IMR-90 (cell line): ENCODE results near the gene ESF1. TPM values are rescaled to one million over a fixed set of nuclear protein-coding genes. Genes with fewer than 3 reads are reported as not detected.

Source experiments
- ATAC-seq: fragments of 200-7000 bp; cut with Tn5 transposase; 2 replicates; pipeline ENCODE4 v1.9.1; 2020; ENCODE audit warnings: low read depth, mild to moderate bottlenecking, moderate library complexity
- BruUV-seq: library from RNA; stranded (reverse); fragments of 400-500 nt; replicated peaks from 2 replicates; lab custom pipeline; 2021; lab: Mats Ljungman, UMichigan
- CTCF ChIA-PET: fragments of 300-600 bp; formaldehyde crosslinking; extraction: SDS; loops from one replicate; lab custom pipeline; 2021; ENCODE audit warnings: antibody characterized with exemption; lab: Yijun Ruan, JAX
- POLR2A ChIA-PET: fragments of 300-600 bp; sonication (Branson Sonifier 250); formaldehyde crosslinking; loops from one replicate; lab custom pipeline; 2022; ENCODE audit warnings: antibody characterized with exemption; ENCODE audit not compliant: unreplicated experiment; lab: Charles Lee
- DNase-seq: peaks from one replicate; pipeline ENCODE4 v3.0.0; 2013
- H2AFZ ChIP-seq: replicated peaks from 2 replicates; pipeline ENCODE3; 2013; ENCODE audit warnings: low read length, mild to moderate bottlenecking; ENCODE audit not compliant: poor library complexity
- H2AK5ac ChIP-seq: 2 replicates; pipeline ENCODE4 v1.6.1; 2013; ENCODE audit warnings: low read depth, low read length, inconsistent platforms
- H2AK9ac ChIP-seq: replicated peaks from 2 replicates; pipeline ENCODE3; 2013; ENCODE audit warnings: mild to moderate bottlenecking, low read depth, low read length, moderate library complexity; ENCODE audit not compliant: poor library complexity
- H2BK120ac ChIP-seq: 2 replicates; pipeline ENCODE4 v1.6.1; 2013; ENCODE audit warnings: low read depth, low read length, inconsistent platforms
- H2BK15ac ChIP-seq: 3 replicates; pipeline ENCODE4 v1.6.1; 2013; ENCODE audit warnings: low read depth, low read length, inconsistent platforms
- H2BK20ac ChIP-seq: 2 replicates; pipeline ENCODE4 v1.6.1; 2013; ENCODE audit warnings: low read depth, mild to moderate bottlenecking, inconsistent platforms, low read length, moderate library complexity
- H2BK5ac ChIP-seq: 2 replicates; pipeline ENCODE4 v1.6.1; 2013; ENCODE audit warnings: mild to moderate bottlenecking, low read depth, low read length, inconsistent platforms; ENCODE audit not compliant: poor library complexity, severe bottlenecking
- H3K14ac ChIP-seq: replicated peaks from 2 replicates; pipeline ENCODE4 v1.6.1; 2013; ENCODE audit warnings: low read depth, low read length, inconsistent platforms
- H3K18ac ChIP-seq: 2 replicates; pipeline ENCODE4 v1.6.1; 2013; ENCODE audit warnings: low read depth, low read length, control low read depth
- H3K23ac ChIP-seq: 2 replicates; pipeline ENCODE4 v1.6.1; 2013; ENCODE audit warnings: low read depth, low read length, inconsistent platforms
- H3K27ac ChIP-seq: 2 replicates; pipeline ENCODE4 v1.5.1; 2013; ENCODE audit warnings: mild to moderate bottlenecking, control low read depth, low read length; ENCODE audit not compliant: insufficient read depth
- H3K27me3 ChIP-seq: 2 replicates; pipeline ENCODE4 v1.6.1; 2013; ENCODE audit warnings: low read length; ENCODE audit not compliant: control insufficient read depth, insufficient read depth
- H3K36me3 ChIP-seq: 2 replicates; pipeline ENCODE4 v1.6.1; 2013; ENCODE audit warnings: low read length, mixed read lengths; ENCODE audit not compliant: control insufficient read depth, insufficient read depth
- H3K4ac ChIP-seq: 2 replicates; pipeline ENCODE4 v1.6.1; 2013; ENCODE audit warnings: low read depth, low read length, inconsistent platforms
- H3K4me1 ChIP-seq: 2 replicates; pipeline ENCODE4 v1.6.1; 2013; ENCODE audit warnings: low read length, mixed read lengths; ENCODE audit not compliant: control insufficient read depth, insufficient read depth
- H3K4me2 ChIP-seq: 2 replicates; pipeline ENCODE4 v1.6.1; 2013; ENCODE audit warnings: low read depth, mild to moderate bottlenecking, control low read depth, low read length, moderate library complexity
- H3K4me3 ChIP-seq: 2 replicates; pipeline ENCODE4 v1.5.1; 2013; ENCODE audit warnings: low read depth, mild to moderate bottlenecking, control low read depth, low read length, moderate library complexity; ENCODE audit not compliant: insufficient read depth
- H3K56ac ChIP-seq: 2 replicates; pipeline ENCODE4 v1.6.1; 2013; ENCODE audit warnings: low read length, inconsistent platforms; ENCODE audit not compliant: insufficient read depth; ENCODE audit errors: extremely low read depth
- H3K79me1 ChIP-seq, 2 experiments: 2 replicates each; pipeline ENCODE4 v1.6.1; 2013; ENCODE audit warnings: low read length in 2 of 2, inconsistent platforms in 1 of 2, low read depth in 1 of 2
- H3K9ac ChIP-seq: 2 replicates; pipeline ENCODE4 v1.6.1; 2013; ENCODE audit warnings: low read depth, low read length, control low read depth
- H3K9me1 ChIP-seq: 2 replicates; pipeline ENCODE4 v1.6.1; 2013; ENCODE audit warnings: low read length, inconsistent platforms; ENCODE audit not compliant: insufficient read depth
- H3K9me3 ChIP-seq: 2 replicates; pipeline ENCODE4 v1.6.1; 2013; ENCODE audit warnings: low read length; ENCODE audit not compliant: control insufficient read depth, insufficient read depth
- H4K20me1 ChIP-seq: 2 replicates; pipeline ENCODE4 v1.6.1; 2013; ENCODE audit warnings: low read length, inconsistent platforms; ENCODE audit not compliant: insufficient read depth
- H4K5ac ChIP-seq: 2 replicates; pipeline ENCODE4 v1.6.1; 2013; ENCODE audit warnings: mild to moderate bottlenecking, low read depth, low read length, control low read depth
- H4K8ac ChIP-seq, 2 experiments: 2 replicates each; pipeline ENCODE4 v1.6.1; 2013; ENCODE audit warnings: low read depth in 2 of 2, low read length in 2 of 2, control low read depth in 1 of 2, inconsistent platforms in 1 of 2
- H4K91ac ChIP-seq: 2 replicates; pipeline ENCODE4 v1.6.1; 2013; ENCODE audit warnings: low read depth, low read length, inconsistent platforms; ENCODE audit not compliant: insufficient read depth
- ELK1 ChIP-seq: fragments of 150-350 bp; IDR thresholded peaks from 2 replicates; pipeline ENCODE4 v1.6.1; 2016; ENCODE audit warnings: low read depth, mild to moderate bottlenecking, low read length, moderate library complexity, borderline replicate concordance
- MAFK ChIP-seq: IDR thresholded peaks from 2 replicates; pipeline ENCODE4 v1.6.1; 2012; ENCODE audit warnings: low read depth, low read length, improper control_type of control experiment
- POLR2A ChIP-seq: IDR thresholded peaks from 2 replicates; pipeline ENCODE4 v1.6.1; 2012; ENCODE audit warnings: mild to moderate bottlenecking, low read depth, low read length
- RCOR1 ChIP-seq: IDR thresholded peaks from 2 replicates; pipeline ENCODE4 v1.6.1; 2012; ENCODE audit warnings: mild to moderate bottlenecking, low read length, improper control_type of control experiment; ENCODE audit not compliant: insufficient replicate concordance
- WGBS, 2 experiments: methylation state at CpG; one replicate each; pipeline versions ENCODE4 v1.1.5 to v1.1.7; 2013; ENCODE audit warnings: missing lambda C conversion rate in 2 of 2; ENCODE audit not compliant: insufficient read length in 1 of 2; ENCODE audit errors: extremely low coverage in 2 of 2; 5-methylcytosine and 5-hydroxymethylcytosine counted together
- dilution Hi-C: fragments of 300-500 bp; cut with HindIII; formaldehyde crosslinking; loops from one replicate; pipeline ENCODE4 v1.14.3; 2018; ENCODE audit warnings: low sequenced_read_pairs; ENCODE audit not compliant: unreplicated experiment
- in situ Hi-C: fragments of 300-500 bp; cut with MboI; formaldehyde crosslinking; loops from 3 replicates; pipeline ENCODE4 v1.14.3; 2019; ENCODE audit warnings: low sequenced_read_pairs, inconsistent platforms, mixed read lengths
- intact Hi-C: fragments of 100-400 bp; cut with micrococcal nuclease; formaldehyde crosslinking; loops from 2 replicates; pipeline ENCODE4 v1.10.0; 2022
- polyA plus RNA-seq, 3 experiments: library from polyadenylated mRNA; depleted of rRNA; stranded (reverse); fragments of >200 nt; gene quantifications; 2 replicates each; pipeline ENCODE4 v1.2.3, GENCODE V29; 2012; ENCODE audit warnings: low replicate concordance in 1 of 3
- total RNA-seq: library from RNA; depleted of rRNA; stranded (reverse); fragments of >200 nt; gene quantifications from 2 replicates; pipeline ENCODE4 v1.2.3, GENCODE V29; 2012

ESF1 gene
- total and polyA plus RNA-seq, 2 of the 4 experiments (the other 2 are of a cell fraction) = 2.6 to 2.7 TPM

DNA sequence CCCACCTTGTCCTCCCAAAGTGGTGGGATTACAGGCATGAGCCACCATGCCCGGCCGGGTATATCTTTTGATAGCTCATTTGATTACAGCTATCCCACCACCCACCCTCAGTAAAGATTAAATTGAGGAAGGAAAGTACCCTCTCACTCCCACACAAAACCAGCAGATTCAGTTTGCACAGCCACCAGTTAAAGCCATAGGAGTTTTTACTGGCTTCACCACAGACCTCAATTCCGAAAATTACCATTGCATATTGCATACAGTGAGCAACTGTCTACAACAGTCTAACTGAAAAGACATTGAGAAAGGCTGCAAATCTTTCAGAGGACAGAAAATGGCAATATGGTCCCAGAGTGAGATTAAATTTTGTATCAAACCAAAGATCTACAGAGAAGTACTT lies 34.9 kb downstream of the ESF1 start:
- Histone ChIP-seq H2BK20ac (no peak overlapping the region), H3K23ac (no peak overlapping the region), H2AK9ac (no peak overlapping the region), H3K27ac (no peak overlapping the region), H3K9ac (no peak overlapping the region), H3K18ac (no peak overlapping the region), H2BK120ac (no peak overlapping the region), H3K9me1 (no peaks in the 10 kb centered on the region), H3K4ac (no peak overlapping the region), H3K4me2 (no peak overlapping the region), H3K9me3 (no peaks in the 10 kb centered on the region), H3K79me1 (no peaks in the 10 kb centered on the region; a peak in 1 of 4 replicates), H3K4me1 (no peaks in the 10 kb centered on the region), H4K5ac (no peak overlapping the region), H4K8ac (no peak overlapping the region), H4K20me1 (no peaks in the 10 kb centered on the region), H2BK15ac (no peak overlapping the region), H2BK5ac (no peak overlapping the region), H3K27me3 (no peaks in the 10 kb centered on the region), H3K14ac (no peak overlapping the region), H3K36me3 (no peaks in the 10 kb centered on the region), H4K91ac (no peak overlapping the region), H3K56ac (no peak overlapping the region), H2AK5ac (no peak overlapping the region), H2AFZ (no peak overlapping the region), H3K4me3 (no peak overlapping the region)
- TF ChIP-seq MAFK = no peak
- TF ChIP-seq POLR2A = no peak
- TF ChIP-seq ELK1 = no peak
- TF ChIP-seq RCOR1 = no peak
- whole genome bisulfite sequencing, 2 experiments = no CpG with 5 or more reads among the region's 3 CpGs
- BruUV-seq = no TSS peak
- ChIA-PET CTCF (no interaction called here), POLR2A (no interaction called here)
- in situ Hi-C loops = loop anchor here (25.0 kb wide), 1 partner anchor 288 kb away; no protein-coding TSS in a partner anchor
- dilution Hi-C loops = no loop called here
- DNase-seq (no peak), ATAC-seq (no peak)
- intact Hi-C loops = loop anchor here (10.0 kb wide), 1 partner anchor 165 kb away; no protein-coding TSS in a partner anchor
